HL-60 (cell line): Measurements from ENCODE around the gene SMIM7.

Source experiments
- DNase-seq, 2 experiments: peaks; one replicate each; pipeline ENCODE4 v3.0.0-alpha.2; 2010 to 2020; ENCODE audit warnings: low read depth in 1 of 2, low spot score in 1 of 2
- H3K27ac ChIP-seq: fragments of 250-450 bp; sonication (Bioruptor Pico); replicated peaks from 2 replicates; pipeline ENCODE4 v1.5.1; 2020; ENCODE audit warnings: mild to moderate bottlenecking, moderate library complexity
- H3K27me3 ChIP-seq: fragments of 250-450 bp; sonication (Bioruptor Pico); 2 replicates; pipeline ENCODE4 v1.5.1; 2021; ENCODE audit warnings: mild to moderate bottlenecking, moderate library complexity; ENCODE audit not compliant: insufficient read depth, poor library complexity, severe bottlenecking
- H3K4me3 ChIP-seq: replicated peaks from 2 replicates; pipeline ENCODE4 v1.5.1; 2011; ENCODE audit warnings: mild to moderate bottlenecking, control low read depth, low read length; ENCODE audit not compliant: insufficient read depth
- GABPA ChIP-seq: IDR thresholded peaks from 2 replicates; pipeline ENCODE4 v1.6.1; 2012; ENCODE audit warnings: low read depth
- POLR2AphosphoS5 ChIP-seq: IDR thresholded peaks from 2 replicates; pipeline ENCODE4 v1.6.1; 2012; ENCODE audit warnings: low read depth
- SPI1 ChIP-seq: IDR thresholded peaks from 2 replicates; pipeline ENCODE4 v1.6.1; 2012; ENCODE audit warnings: low read depth, mild to moderate bottlenecking, borderline replicate concordance
- TF ChIP-seq, protein P1 (sequence below): IDR thresholded peaks from 2 replicates; pipeline ENCODE4 v1.6.1; 2012; ENCODE audit warnings: low read depth; ENCODE audit not compliant: insufficient replicate concordance
- TF ChIP-seq, protein P2 (sequence below): IDR thresholded peaks from one replicate; pipeline ENCODE4 v1.5.1; 2011; ENCODE audit warnings: low read length, control low read depth, inconsistent platforms; ENCODE audit not compliant: insufficient read depth

SMIM7 gene

DNA sequence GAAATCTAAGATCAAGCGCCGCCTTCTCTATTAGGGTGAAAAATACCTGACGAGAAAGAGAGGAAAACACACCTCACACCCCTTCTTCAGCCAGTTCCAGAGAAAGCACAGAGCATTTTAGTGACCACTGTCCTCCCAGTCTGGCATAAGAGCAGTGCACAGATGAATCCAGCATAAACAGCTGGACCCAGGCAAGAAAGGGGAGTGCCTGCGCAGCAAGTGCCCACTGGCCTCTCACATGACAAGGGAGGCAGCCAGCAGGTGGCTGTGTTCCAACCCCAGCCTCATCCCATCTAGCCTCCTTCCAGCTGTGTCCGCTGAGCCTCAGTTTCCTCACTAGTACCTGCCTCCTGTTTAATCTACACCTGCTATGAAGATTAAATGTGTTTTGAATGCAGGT lies 39.9 kb downstream of the SMIM7 start:
- H3K27ac ChIP-seq = no peak overlapping the region
- no peak overlapping the region for H3K4me3 ChIP-seq

DNA sequence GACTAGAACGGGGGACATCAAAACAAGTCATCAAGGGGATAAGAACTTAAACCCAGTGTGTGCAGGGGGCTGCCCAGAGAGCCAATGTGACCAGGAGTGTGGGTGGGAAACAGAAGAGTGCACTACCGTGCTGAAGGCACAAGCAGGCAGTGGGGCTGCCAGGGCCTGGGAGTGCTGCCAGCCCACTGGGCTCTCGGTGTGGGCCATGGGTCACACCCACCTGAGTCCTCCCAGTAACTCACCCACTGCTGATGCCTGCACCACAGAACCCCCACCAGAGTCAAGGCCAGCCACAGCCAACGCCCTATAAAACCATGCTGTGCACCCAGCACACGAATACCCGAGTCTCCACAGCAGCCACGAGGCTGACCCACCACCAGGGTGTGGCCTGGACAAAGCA lies 40.5 kb downstream of the SMIM7 start:
- Histone ChIP-seq H3K27ac (no peak overlapping the region), H3K27me3 (no peaks in the 10 kb centered on the region), H3K4me3 (no peak overlapping the region)
- no peak for DNase-seq
- TF ChIP-seq, protein P1, sequence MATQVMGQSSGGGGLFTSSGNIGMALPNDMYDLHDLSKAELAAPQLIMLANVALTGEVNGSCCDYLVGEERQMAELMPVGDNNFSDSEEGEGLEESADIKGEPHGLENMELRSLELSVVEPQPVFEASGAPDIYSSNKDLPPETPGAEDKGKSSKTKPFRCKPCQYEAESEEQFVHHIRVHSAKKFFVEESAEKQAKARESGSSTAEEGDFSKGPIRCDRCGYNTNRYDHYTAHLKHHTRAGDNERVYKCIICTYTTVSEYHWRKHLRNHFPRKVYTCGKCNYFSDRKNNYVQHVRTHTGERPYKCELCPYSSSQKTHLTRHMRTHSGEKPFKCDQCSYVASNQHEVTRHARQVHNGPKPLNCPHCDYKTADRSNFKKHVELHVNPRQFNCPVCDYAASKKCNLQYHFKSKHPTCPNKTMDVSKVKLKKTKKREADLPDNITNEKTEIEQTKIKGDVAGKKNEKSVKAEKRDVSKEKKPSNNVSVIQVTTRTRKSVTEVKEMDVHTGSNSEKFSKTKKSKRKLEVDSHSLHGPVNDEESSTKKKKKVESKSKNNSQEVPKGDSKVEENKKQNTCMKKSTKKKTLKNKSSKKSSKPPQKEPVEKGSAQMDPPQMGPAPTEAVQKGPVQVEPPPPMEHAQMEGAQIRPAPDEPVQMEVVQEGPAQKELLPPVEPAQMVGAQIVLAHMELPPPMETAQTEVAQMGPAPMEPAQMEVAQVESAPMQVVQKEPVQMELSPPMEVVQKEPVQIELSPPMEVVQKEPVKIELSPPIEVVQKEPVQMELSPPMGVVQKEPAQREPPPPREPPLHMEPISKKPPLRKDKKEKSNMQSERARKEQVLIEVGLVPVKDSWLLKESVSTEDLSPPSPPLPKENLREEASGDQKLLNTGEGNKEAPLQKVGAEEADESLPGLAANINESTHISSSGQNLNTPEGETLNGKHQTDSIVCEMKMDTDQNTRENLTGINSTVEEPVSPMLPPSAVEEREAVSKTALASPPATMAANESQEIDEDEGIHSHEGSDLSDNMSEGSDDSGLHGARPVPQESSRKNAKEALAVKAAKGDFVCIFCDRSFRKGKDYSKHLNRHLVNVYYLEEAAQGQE = no peak
- TF ChIP-seq, protein P2, sequence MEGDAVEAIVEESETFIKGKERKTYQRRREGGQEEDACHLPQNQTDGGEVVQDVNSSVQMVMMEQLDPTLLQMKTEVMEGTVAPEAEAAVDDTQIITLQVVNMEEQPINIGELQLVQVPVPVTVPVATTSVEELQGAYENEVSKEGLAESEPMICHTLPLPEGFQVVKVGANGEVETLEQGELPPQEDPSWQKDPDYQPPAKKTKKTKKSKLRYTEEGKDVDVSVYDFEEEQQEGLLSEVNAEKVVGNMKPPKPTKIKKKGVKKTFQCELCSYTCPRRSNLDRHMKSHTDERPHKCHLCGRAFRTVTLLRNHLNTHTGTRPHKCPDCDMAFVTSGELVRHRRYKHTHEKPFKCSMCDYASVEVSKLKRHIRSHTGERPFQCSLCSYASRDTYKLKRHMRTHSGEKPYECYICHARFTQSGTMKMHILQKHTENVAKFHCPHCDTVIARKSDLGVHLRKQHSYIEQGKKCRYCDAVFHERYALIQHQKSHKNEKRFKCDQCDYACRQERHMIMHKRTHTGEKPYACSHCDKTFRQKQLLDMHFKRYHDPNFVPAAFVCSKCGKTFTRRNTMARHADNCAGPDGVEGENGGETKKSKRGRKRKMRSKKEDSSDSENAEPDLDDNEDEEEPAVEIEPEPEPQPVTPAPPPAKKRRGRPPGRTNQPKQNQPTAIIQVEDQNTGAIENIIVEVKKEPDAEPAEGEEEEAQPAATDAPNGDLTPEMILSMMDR = no peak
- no peak for TF ChIP-seq SPI1
- TF ChIP-seq POLR2AphosphoS5 = no peak
- no peak for TF ChIP-seq GABPA

More for the DNA sequence above, 39.9 kb downstream of the SMIM7 start:
- TF ChIP-seq GABPA = no peak
- TF ChIP-seq, protein P2 = no peak
- TF ChIP-seq POLR2AphosphoS5 = no peak
- TF ChIP-seq, protein P1 = no peak
- no peak for TF ChIP-seq SPI1
- no peak for DNase-seq
- H3K27me3 ChIP-seq = no peaks in the 10 kb centered on the region

DNA sequence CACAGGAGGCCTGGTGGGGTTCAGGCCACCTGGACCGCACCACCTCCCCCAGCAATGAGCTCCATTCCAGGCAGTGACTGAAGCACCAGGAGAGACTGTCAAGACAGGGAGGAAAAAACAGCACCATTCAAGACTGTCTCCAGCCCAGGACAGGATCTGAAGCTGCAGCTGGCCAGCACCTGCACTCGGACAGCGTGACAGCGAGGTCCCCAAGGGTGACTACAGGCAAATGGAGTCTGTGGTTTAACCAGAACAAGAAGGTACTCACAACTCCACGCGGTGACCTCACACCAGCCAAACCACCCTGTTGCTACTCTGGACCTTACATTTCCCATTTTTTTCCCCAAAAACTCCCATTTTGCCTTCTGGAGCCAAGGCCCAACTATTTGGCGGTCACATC lies 41.7 kb downstream of the SMIM7 start:
- DNase-seq = no peak
- TF ChIP-seq SPI1 (no peak), POLR2AphosphoS5 (no peak), GABPA (no peak)
- TF ChIP-seq, protein P2 = no peak
- TF ChIP-seq, protein P1 = no peak
- H3K4me3 ChIP-seq = no peak overlapping the region
- H3K27ac ChIP-seq = no peak overlapping the region
- no peaks in the 10 kb centered on the region for H3K27me3 ChIP-seq
